Natural killer cell treated with Interleukin-12 subunit alpha and Interleukin-12 subunit beta and Interleukin-15 and Interleukin-18, amount 100 ng/mL, for 72 hours (primary cell): ENCODE measurements around the gene KRT74. TPM values are rescaled to one million over a fixed set of nuclear protein-coding genes. Genes with fewer than 3 reads are reported as not detected.

Source experiments
- ATAC-seq, 2 donors: fragments of 150-1000 bp; cut with Tn5 transposase in 1 of 2; sonication (Bioruptor Pico), chemical (Tn5 transposase) in 1 of 2; 2 replicates each; pipeline ENCODE4 v1.10.0; 2021
- DNase-seq: peaks from one replicate; pipeline ENCODE4 v3.0.0; 2022; ENCODE audit warnings: low spot score
- H3K27ac Mint-ChIP-seq, 2 donors: 1 replicate in 1 of 2; 2 replicates in 1 of 2; pipeline ENCODE4 v1.8.0; 2022; ENCODE audit warnings: mixed read lengths in 2 of 2, mild to moderate bottlenecking in 1 of 2, moderate library complexity in 1 of 2
- H3K27me3 Mint-ChIP-seq, 2 donors: 1 replicate in 1 of 2; 2 replicates in 1 of 2; pipeline ENCODE4 v1.8.0; 2022; ENCODE audit warnings: mixed read lengths in 2 of 2
- H3K36me3 Mint-ChIP-seq: one replicate; pipeline ENCODE4 v1.8.0; 2022; ENCODE audit warnings: mixed read lengths
- H3K4me1 Mint-ChIP-seq, 2 donors: 1 replicate in 1 of 2; 2 replicates in 1 of 2; pipeline ENCODE4 v1.8.0; 2022; ENCODE audit warnings: low read depth in 2 of 2, mixed read lengths in 2 of 2, mild to moderate bottlenecking in 1 of 2
- H3K4me3 Mint-ChIP-seq: one replicate; pipeline ENCODE4 v1.8.0; 2022; ENCODE audit warnings: mixed read lengths
- H3K9me3 Mint-ChIP-seq: 2 replicates; pipeline ENCODE4 v1.8.0; 2022; ENCODE audit warnings: mixed read lengths
- total RNA-seq, 2 donors: library from RNA; stranded (reverse); gene quantifications; one replicate each; pipeline ENCODE4 v1.2.3, GENCODE V29; 2022

Gene KRT74
- total RNA-seq, 2 donors from 2014 or later = not detected

DNA sequence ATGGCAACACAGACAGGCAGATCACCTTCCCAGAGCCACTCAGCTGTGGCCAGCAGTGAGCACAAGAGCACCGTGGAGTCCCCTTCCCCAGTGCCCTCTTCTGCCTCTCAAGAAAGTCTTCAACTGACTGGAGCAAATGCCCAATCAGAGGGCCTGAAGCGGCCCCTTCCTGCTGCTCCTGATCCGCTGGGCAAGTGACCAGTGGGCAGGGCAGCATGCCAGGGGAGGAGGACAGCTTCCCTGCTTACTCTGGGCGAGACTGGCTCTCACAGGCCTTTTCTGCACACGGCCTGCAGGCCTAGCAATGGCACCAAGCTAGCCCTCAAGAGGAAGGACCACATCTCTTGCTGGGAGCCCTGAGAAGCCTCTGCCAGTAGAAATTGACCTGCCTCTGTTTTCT, 21.6 kb downstream of the KRT74 start:
- Mint-ChIP-seq H3K36me3 (no peaks in the 10 kb centered on the region), H3K4me1 (peaks cover 32 to 33% of the 10 kb centered on the region in 2 donors), H3K4me3 (no peak overlapping the region), H3K9me3 (peaks cover 3% of the 10 kb centered on the region), H3K27me3 (peaks cover 3 to 6% of the 10 kb centered on the region in 2 donors), H3K27ac (no peak overlapping the region)
- no peak for ATAC-seq
- no peak for DNase-seq

DNA sequence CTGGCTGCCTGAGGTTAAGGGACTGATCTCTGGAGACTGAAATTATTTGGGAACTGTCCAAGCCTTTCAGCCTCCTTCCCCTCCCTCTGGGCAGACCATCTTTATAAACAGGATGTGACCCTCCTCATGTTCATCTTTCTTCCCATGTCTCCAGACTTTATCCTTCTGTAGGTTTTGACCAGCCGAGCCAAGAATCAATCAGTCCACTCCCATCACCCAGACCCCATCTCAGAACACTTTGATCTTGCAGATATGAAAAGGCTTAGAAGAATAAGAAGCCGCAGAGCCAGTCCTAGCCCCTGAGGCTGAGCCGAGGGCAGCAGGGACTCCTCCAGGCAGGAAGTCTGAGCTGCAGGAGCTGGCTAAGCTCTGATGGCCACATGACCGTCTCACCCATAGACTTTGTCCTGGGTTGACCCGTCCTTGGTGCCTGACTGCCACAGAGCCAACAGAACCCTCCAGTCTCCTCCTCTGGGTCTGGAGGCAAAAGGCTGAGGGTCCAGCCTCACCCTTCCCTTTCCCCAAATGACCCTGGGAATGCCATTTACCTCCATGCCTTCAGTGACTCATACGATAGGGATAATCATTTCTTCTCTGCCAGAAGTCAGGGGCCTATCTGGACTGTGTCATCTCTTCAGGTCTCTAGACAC, 22.3 kb downstream of the KRT74 start:
- no peak overlapping the region for H3K27ac Mint-ChIP-seq
- no peak overlapping the region for H3K4me3 Mint-ChIP-seq
- peaks cover 3% of the 10 kb centered on the region for H3K9me3 Mint-ChIP-seq
- no peaks in the 10 kb centered on the region for H3K36me3 Mint-ChIP-seq
- peaks cover 3 to 6% of the 10 kb centered on the region in 2 donors for H3K27me3 Mint-ChIP-seq
- H3K4me1 Mint-ChIP-seq = peaks cover 29 to 30% of the 10 kb centered on the region in 2 donors
- DNase-seq (no peak), ATAC-seq (no peak)

DNA sequence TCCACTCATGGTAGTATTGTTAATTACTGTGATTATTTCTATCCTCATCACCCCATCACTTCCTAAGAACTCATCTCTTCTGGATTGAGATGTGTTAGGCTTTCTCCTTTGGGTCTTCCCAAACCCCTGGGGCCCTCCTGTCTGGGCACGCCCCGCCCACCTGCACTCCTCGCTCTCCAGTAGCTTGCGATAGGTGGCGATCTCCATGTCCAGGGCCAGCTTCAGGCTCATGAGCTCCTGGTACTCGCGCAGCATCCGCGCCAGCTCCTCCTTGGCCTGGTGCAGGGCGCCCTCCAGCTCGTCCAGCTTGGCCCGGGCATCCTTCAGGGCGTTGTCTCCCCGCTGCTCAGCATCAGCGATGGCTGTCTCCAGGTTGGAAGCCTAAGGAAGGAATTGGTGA, 27.5 kb downstream of the KRT74 start:
- no peak for DNase-seq
- peaks cover 10 to 18% of the 10 kb centered on the region in 2 donors for H3K4me1 Mint-ChIP-seq
- H3K4me3 Mint-ChIP-seq = no peak overlapping the region
- peaks cover 3 to 5% of the 10 kb centered on the region in 2 donors for H3K27me3 Mint-ChIP-seq
- H3K27ac Mint-ChIP-seq = no peak overlapping the region
- no peaks in the 10 kb centered on the region for H3K36me3 Mint-ChIP-seq
- ATAC-seq = no peak
- no peaks in the 10 kb centered on the region for H3K9me3 Mint-ChIP-seq

GRCh38 chr12:52543985-52544883, 29.4 kb downstream of the KRT74 start:
- DNase-seq = no peak

DNA sequence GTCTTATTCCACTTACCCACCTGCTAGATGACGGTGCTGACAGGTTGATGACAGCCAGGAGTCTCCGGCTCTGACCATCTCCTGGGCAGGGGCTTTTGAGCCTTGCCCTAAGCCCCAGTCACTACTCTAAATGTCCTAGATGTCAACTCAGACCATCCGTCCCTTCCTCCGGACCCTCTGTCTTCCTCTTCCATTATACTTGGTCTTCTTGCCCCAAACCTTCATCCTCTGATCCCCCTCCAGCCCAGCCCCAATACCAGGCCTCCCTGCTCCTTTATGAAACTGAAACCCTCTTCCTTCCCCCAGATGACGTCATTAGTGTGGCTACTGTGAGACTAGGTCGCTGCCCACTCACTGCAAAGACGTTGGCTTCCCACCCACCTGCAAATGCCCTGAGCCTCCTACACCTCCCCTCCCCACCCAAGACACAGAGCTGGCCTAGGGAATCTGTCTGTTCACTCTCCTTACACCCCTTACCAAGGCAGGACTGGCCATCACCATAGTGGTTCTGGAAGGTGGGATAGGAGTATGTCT, 30.8 kb downstream of the KRT74 start:
- Mint-ChIP-seq H3K27me3 (peaks cover 0 to 2% of the 10 kb centered on the region in 2 donors), H3K4me1 (peaks cover 10 to 18% of the 10 kb centered on the region in 2 donors), H3K27ac (peak overlapping the region in 1 of 2 donors; percentile 9), H3K9me3 (no peaks in the 10 kb centered on the region), H3K36me3 (no peaks in the 10 kb centered on the region), H3K4me3 (no peak overlapping the region)
- ATAC-seq (peak in 1 of 2 donors; percentile 35), DNase-seq (no peak)

More at GRCh38 chr12:52543985-52544883, 29.4 kb downstream of the KRT74 start:
- no peak overlapping the region for H3K4me3 Mint-ChIP-seq
- no peak for ATAC-seq
- peaks cover 0 to 2% of the 10 kb centered on the region in 2 donors for H3K27me3 Mint-ChIP-seq
- no peak overlapping the region for H3K27ac Mint-ChIP-seq
- H3K9me3 Mint-ChIP-seq = no peaks in the 10 kb centered on the region
- peaks cover 10 to 18% of the 10 kb centered on the region in 2 donors for H3K4me1 Mint-ChIP-seq
- H3K36me3 Mint-ChIP-seq = no peaks in the 10 kb centered on the region

DNA sequence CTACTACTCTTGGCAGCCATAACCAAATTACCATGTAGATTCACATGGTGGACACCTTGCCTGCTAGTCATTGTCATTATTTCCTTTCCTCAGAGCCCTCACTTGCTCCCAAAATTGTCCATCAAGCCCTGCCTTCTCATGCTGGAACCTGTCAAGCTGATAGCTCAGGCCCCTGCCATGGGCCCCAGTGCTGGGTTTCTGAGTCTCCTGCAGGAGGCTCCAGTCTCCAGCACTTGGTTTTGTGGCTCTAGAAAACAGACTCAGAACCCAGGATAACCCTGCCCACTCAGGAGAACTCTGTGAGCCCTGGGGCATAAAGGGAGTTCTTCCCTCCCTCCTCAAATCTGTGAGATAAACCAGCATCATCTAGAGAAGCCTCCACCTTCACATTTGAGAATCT, 31.5 kb downstream of the KRT74 start:
- Mint-ChIP-seq H3K27ac (no peak overlapping the region), H3K4me3 (no peak overlapping the region), H3K4me1 (peaks cover 10 to 18% of the 10 kb centered on the region in 2 donors), H3K36me3 (no peaks in the 10 kb centered on the region), H3K27me3 (peaks cover 0 to 2% of the 10 kb centered on the region in 2 donors), H3K9me3 (no peaks in the 10 kb centered on the region)
- ATAC-seq (no peak), DNase-seq (no peak)

DNA sequence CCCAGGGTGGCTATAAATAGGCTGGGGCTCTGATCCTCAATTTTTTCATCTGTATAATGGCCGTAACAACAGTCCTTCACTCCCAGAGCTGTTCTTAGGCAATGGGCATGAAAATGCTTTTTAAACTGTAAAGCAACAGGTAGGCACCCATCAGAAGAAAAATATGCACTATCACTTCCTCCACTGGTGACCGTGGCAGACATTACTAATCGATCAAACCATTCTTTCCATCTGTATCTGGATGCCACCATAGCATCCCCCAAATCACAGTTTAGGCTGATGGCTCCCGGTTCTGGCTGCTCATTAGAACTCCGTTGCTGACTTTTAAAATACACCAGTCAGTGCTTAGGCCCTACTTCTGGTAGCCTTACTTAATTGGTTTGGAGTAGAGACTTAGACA, 31.9 kb downstream of the KRT74 start:
- no peaks in the 10 kb centered on the region for H3K36me3 Mint-ChIP-seq
- H3K27ac Mint-ChIP-seq = peak overlapping the region in 1 of 2 donors; percentile 64
- peaks cover 0 to 2% of the 10 kb centered on the region in 2 donors for H3K27me3 Mint-ChIP-seq

DNA sequence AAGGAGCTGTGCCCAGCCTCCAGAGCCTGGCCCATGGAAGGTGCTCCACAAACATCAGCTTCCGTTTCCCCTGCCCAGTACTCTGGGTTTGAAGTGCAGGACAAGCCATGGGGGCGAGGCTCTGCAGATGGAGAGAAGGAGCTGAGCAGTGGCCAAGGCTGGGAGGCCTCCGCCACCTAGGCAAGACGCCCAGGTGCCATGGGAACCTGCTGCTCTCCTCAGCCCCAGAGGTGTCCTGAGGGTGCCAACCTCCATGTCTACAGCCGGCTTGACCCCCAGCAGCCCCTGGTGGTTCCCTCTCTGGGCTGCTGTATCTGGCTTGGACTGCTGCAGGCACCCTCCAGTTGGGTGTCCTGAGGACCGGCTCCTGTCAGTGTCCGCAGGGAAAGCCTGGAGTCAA, 33.1 kb downstream of the KRT74 start:
- no peak for DNase-seq
- no peak overlapping the region for H3K27ac Mint-ChIP-seq
- no peak overlapping the region for H3K4me3 Mint-ChIP-seq
- H3K27me3 Mint-ChIP-seq = peaks cover 0 to 2% of the 10 kb centered on the region in 2 donors
- no peaks in the 10 kb centered on the region for H3K9me3 Mint-ChIP-seq
- peaks cover 10 to 18% of the 10 kb centered on the region in 2 donors for H3K4me1 Mint-ChIP-seq
- no peaks in the 10 kb centered on the region for H3K36me3 Mint-ChIP-seq
- no peak for ATAC-seq

More for the DNA sequence above, 31.9 kb downstream of the KRT74 start:
- H3K4me3 Mint-ChIP-seq = no peak overlapping the region
- DNase-seq (no peak), ATAC-seq (no peak)
- peaks cover 10 to 18% of the 10 kb centered on the region in 2 donors for H3K4me1 Mint-ChIP-seq
- no peaks in the 10 kb centered on the region for H3K9me3 Mint-ChIP-seq

GRCh38 chr12:52539821-52540173, 33.8 kb downstream of the KRT74 start:
- Mint-ChIP-seq H3K27me3 (no peaks in the 10 kb centered on the region), H3K36me3 (no peaks in the 10 kb centered on the region), H3K4me3 (no peak overlapping the region), H3K9me3 (no peaks in the 10 kb centered on the region), H3K4me1 (peaks cover 10 to 13% of the 10 kb centered on the region in 2 donors), H3K27ac (no peak overlapping the region)
- DNase-seq (no peak), ATAC-seq (no peak)

- peaks cover 10 to 12% of the 10 kb centered on the region in 2 donors for H3K4me1 Mint-ChIP-seq
- no peak overlapping the region for H3K4me3 Mint-ChIP-seq
- DNase-seq = no peak
- no peak overlapping the region for H3K27ac Mint-ChIP-seq
- H3K27me3 Mint-ChIP-seq = no peaks in the 10 kb centered on the region
- no peak for ATAC-seq
- H3K9me3 Mint-ChIP-seq = no peaks in the 10 kb centered on the region
- no peaks in the 10 kb centered on the region for H3K36me3 Mint-ChIP-seq
These were observed 34.4 kb downstream of the KRT74 start for GRCh38 chr12:52539083-52539820.

DNA sequence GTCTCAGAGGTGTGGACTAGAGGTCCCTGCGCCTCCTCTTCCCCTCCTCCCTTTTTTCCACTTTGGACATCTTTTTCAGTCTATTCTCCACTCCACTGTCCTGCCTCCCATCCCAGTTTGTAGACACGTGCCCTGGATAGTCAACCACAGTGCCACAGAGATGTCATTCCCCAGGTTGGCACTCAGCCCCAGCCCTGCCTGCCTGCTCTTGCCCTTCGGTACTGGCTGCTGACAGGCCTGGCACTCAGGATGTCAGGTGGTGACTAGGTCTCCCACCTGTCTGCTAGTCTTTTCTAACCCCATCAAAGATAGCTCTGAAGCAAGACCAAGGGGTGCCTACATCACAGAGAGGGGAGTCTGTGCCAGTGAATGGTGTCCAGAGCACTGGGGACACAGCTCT, 36.5 kb downstream of the KRT74 start:
- ATAC-seq (no peak), DNase-seq (no peak)
- Mint-ChIP-seq H3K4me1 (peaks cover 0 to 3% of the 10 kb centered on the region in 2 donors), H3K36me3 (no peaks in the 10 kb centered on the region), H3K4me3 (no peak overlapping the region), H3K27ac (no peak overlapping the region), H3K27me3 (no peaks in the 10 kb centered on the region), H3K9me3 (no peaks in the 10 kb centered on the region)

DNA sequence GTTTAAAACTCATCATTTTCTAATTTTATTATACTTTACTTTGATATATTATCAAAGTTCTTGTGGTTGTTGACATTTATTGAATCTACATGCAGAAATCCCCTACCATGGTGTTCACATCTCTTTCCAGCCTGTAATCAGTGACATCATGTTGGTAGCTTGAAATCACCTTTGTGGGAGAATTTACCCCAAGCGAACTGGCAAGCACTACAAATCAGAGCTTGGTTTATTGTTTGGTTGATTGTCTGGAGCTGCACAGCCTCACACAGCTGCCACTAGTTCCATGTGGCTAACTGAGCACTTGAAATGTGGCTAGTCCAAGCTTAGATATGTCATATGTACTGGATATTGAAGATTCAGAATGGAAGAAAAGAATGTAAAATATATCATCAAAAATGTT, 38.1 kb downstream of the KRT74 start:
- Mint-ChIP-seq H3K27ac (no peak overlapping the region), H3K4me3 (no peak overlapping the region), H3K9me3 (no peaks in the 10 kb centered on the region), H3K4me1 (peaks cover 0 to 9% of the 10 kb centered on the region in 2 donors), H3K27me3 (peaks cover 0 to 3% of the 10 kb centered on the region in 2 donors), H3K36me3 (no peaks in the 10 kb centered on the region)
- ATAC-seq = no peak
- DNase-seq = no peak

GRCh38 chr12:52534482-52534881, 39.2 kb downstream of the KRT74 start:
- no peaks in the 10 kb centered on the region for H3K36me3 Mint-ChIP-seq
- DNase-seq (no peak), ATAC-seq (no peak)
- no peak overlapping the region for H3K4me3 Mint-ChIP-seq
- peaks cover 0 to 12% of the 10 kb centered on the region in 2 donors for H3K4me1 Mint-ChIP-seq
- no peak overlapping the region for H3K27ac Mint-ChIP-seq
- peaks cover 0 to 3% of the 10 kb centered on the region in 2 donors for H3K27me3 Mint-ChIP-seq
- H3K9me3 Mint-ChIP-seq = no peaks in the 10 kb centered on the region
